B cell (primary cell): ENCODE results near the gene NOTCH1. TPM values are rescaled to one million over a fixed set of nuclear protein-coding genes. Genes with fewer than 3 reads are reported as not detected.

Experiments
- ATAC-seq: fragments of 200-7000 bp; cut with Tn5 transposase; one replicate; pipeline ENCODE4 v1.10.0; 2021; ENCODE audit warnings: low read depth, mild to moderate bottlenecking, moderate number of reproducible peaks, moderate library complexity
- CTCF ChIA-PET: fragments of 350-600 bp; sonication (Branson Sonifier 250); formaldehyde crosslinking; loops from one replicate; lab custom pipeline; 2021; ENCODE audit warnings: antibody characterized with exemption, inconsistent platforms; lab: Charles Lee
- POLR2A ChIA-PET: fragments of 350-600 bp; sonication (Branson Sonifier 250); formaldehyde crosslinking; loops from one replicate; lab custom pipeline; 2021; ENCODE audit warnings: antibody characterized with exemption; lab: Charles Lee
- DNase-seq: peaks from one replicate; pipeline ENCODE4 v3.0.0; 2013
- H2AFZ ChIP-seq: 2 replicates; pipeline ENCODE4 v1.6.1; 2012; ENCODE audit warnings: mild to moderate bottlenecking, low read depth, low read length; ENCODE audit not compliant: insufficient read depth, poor library complexity, severe bottlenecking
- H3K27ac ChIP-seq, 2 donors: 1 replicate in 1 of 2; 2 replicates in 1 of 2; pipeline ENCODE4 v1.5.1; 2012 to 2013; ENCODE audit warnings: low read length in 2 of 2, mild to moderate bottlenecking in 2 of 2, moderate library complexity in 1 of 2
- H3K27me3 ChIP-seq, 4 experiments: fragments of 200-600 bp in 1 of 4; sonication (generic) in 1 of 4; replicated peaks in 1 of 4; 1 replicate in 2 of 4; 2 replicates in 2 of 4; pipeline versions ENCODE4 v1.6.1 to v1.7.0; 2013 to 2016; ENCODE audit warnings: low read length in 3 of 4, mild to moderate bottlenecking in 2 of 4, mixed read lengths in 1 of 4, moderate library complexity in 1 of 4; ENCODE audit not compliant: insufficient read depth in 4 of 4, control insufficient read depth in 3 of 4; ENCODE audit errors: control extremely low read depth in 1 of 4
- H3K36me3 ChIP-seq, 2 experiments: replicated peaks in 1 of 2; 1 replicate in 1 of 2; 2 replicates in 1 of 2; pipeline versions ENCODE4 v1.6.1 to v1.7.1; 2013; ENCODE audit warnings: low read length in 1 of 2; ENCODE audit not compliant: insufficient read depth in 2 of 2, control insufficient read depth in 1 of 2; ENCODE audit errors: control extremely low read depth in 1 of 2, extremely low read depth in 1 of 2
- H3K4me1 ChIP-seq, 2 donors: fragments of 200-600 bp in 1 of 2; sonication (generic) in 1 of 2; 1 replicate in 1 of 2; 2 replicates in 1 of 2; pipeline versions ENCODE4 v1.5.1 to v1.6.1; 2013 to 2017; ENCODE audit warnings: low read length in 2 of 2; ENCODE audit not compliant: control insufficient read depth in 2 of 2, insufficient read depth in 2 of 2
- H3K4me2 ChIP-seq: replicated peaks from 2 replicates; pipeline ENCODE3; 2012; ENCODE audit warnings: mild to moderate bottlenecking, low read depth, low read length; ENCODE audit not compliant: poor library complexity, severe bottlenecking
- H3K4me3 ChIP-seq, 5 experiments: fragments of 200-600 bp in 1 of 5; sonication (generic) in 1 of 5; 1 replicate in 3 of 5; 2 replicates in 2 of 5; pipeline versions ENCODE4 v1.5.1 to v1.7.0; 2011 to 2016; ENCODE audit warnings: low read length in 4 of 5, mild to moderate bottlenecking in 4 of 5, low read depth in 2 of 5, control low read depth in 1 of 5, moderate library complexity in 1 of 5; ENCODE audit not compliant: insufficient read depth in 1 of 5; ENCODE audit errors: control extremely low read depth in 1 of 5, extremely low read depth in 1 of 5
- H3K79me2 ChIP-seq: fragments of 200-600 bp; sonication (generic); one replicate; pipeline ENCODE4 v1.6.0; 2016; ENCODE audit warnings: low read length; ENCODE audit not compliant: control insufficient read depth, insufficient read depth
- H3K9ac ChIP-seq: fragments of 200-600 bp; sonication (generic); 2 replicates; pipeline ENCODE4 v1.6.1; 2017; ENCODE audit warnings: mild to moderate bottlenecking, low read length, moderate library complexity
- H3K9me3 ChIP-seq, 3 donors: one replicate each; pipeline versions ENCODE4 v1.6.1 to v1.7.1; 2013; ENCODE audit warnings: low read length in 2 of 3; ENCODE audit not compliant: control insufficient read depth in 2 of 3, insufficient read depth in 1 of 3; ENCODE audit errors: control extremely low read depth in 1 of 3
- H4K20me1 ChIP-seq: 2 replicates; pipeline ENCODE4 v1.6.0; 2012; ENCODE audit warnings: mild to moderate bottlenecking, low read length; ENCODE audit not compliant: insufficient read depth, control insufficient read depth, poor library complexity, severe bottlenecking
- H3K27ac Mint-ChIP-seq: one replicate; pipeline ENCODE4 v1.8.0; 2021; ENCODE audit warnings: mixed read lengths
- H3K27me3 Mint-ChIP-seq: one replicate; pipeline ENCODE4 v1.8.0; 2021; ENCODE audit warnings: mixed read lengths
- H3K4me1 Mint-ChIP-seq: one replicate; pipeline ENCODE4 v1.8.0; 2021; ENCODE audit warnings: mixed read lengths
- H3K4me3 Mint-ChIP-seq: one replicate; pipeline ENCODE4 v1.8.0; 2021; ENCODE audit warnings: mixed read lengths
- H3K9me3 Mint-ChIP-seq: one replicate; pipeline ENCODE4 v1.8.0; 2022; ENCODE audit warnings: mixed read lengths; ENCODE audit not compliant: insufficient read depth
- CTCF ChIP-seq: fragments of 200-600 bp; IDR thresholded peaks from one replicate; pipeline ENCODE4 v1.8.0; 2022; ENCODE audit warnings: antibody characterized with exemption, mild to moderate bottlenecking
- EZH2 ChIP-seq: IDR thresholded peaks from 2 replicates; pipeline ENCODE4 v1.6.1; 2012; ENCODE audit warnings: borderline replicate concordance, low read depth, mild to moderate bottlenecking, moderate library complexity, low read length; ENCODE audit not compliant: insufficient read depth, poor library complexity, severe bottlenecking
- WGBS: methylation state at CpG from one replicate; pipeline ENCODE4 v1.1.5; 2013; ENCODE audit warnings: missing lambda C conversion rate; ENCODE audit not compliant: insufficient coverage; 5-methylcytosine and 5-hydroxymethylcytosine counted together
- intact Hi-C: fragments of 100-400 bp; cut with micrococcal nuclease; formaldehyde crosslinking; loops from one replicate; pipeline ENCODE4 v1.10.0; 2022
- polyA plus RNA-seq: library from polyadenylated mRNA; depleted of rRNA; stranded (reverse); fragments of >200 nt; gene quantifications from 2 replicates; pipeline ENCODE4 v1.2.3, GENCODE V29; 2012
- total RNA-seq, 2 donors: library from RNA; stranded (reverse); fragments of 120-200 nt in 1 of 2; gene quantifications; 1 replicate in 1 of 2; 2 replicates in 1 of 2; pipeline versions ENCODE4 v1.2.3 to v1.2.4, GENCODE V29; 2013 to 2022

The NOTCH1 gene
- total and polyA plus RNA-seq, 2 donors (not counting 1 experiment from before 2014, with no cell fraction given): 16.6 to 38.5 TPM

- WGBS: 96% methylated on average over 7 of the region's 8 CpGs
Observed at GRCh38 chr9:136493567-136493971, 52.3 kb downstream of the NOTCH1 start.

GRCh38 chr9:136492978-136493522 is 52.8 kb downstream of the NOTCH1 start:
- H3K79me2 ChIP-seq: no peaks in the 10 kb centered on the region

More at GRCh38 chr9:136493567-136493971, 52.3 kb downstream of the NOTCH1 start:
- ATAC-seq (no peak), DNase-seq (no peak)
- no peaks in the 10 kb centered on the region for H3K9me3 ChIP-seq
- POLR2A ChIA-PET: no interaction called here
- H3K79me2 ChIP-seq: no peaks in the 10 kb centered on the region
- H3K9me3 Mint-ChIP-seq: no peaks in the 10 kb centered on the region
- intact Hi-C loops: no loop called here
- CTCF ChIA-PET: no interaction called here
- H4K20me1 ChIP-seq: peaks cover 11% of the 10 kb centered on the region
- H2AFZ ChIP-seq: no peak overlapping the region
- H3K4me1 Mint-ChIP-seq: no peaks in the 10 kb centered on the region
- H3K27ac ChIP-seq: no peak overlapping the region
- peaks cover 0 to 20% of the 10 kb centered on the region in 2 experiments for H3K36me3 ChIP-seq
- H3K9ac ChIP-seq: no peak overlapping the region
- H3K4me3 ChIP-seq: no peak overlapping the region
- no peaks in the 10 kb centered on the region for H3K27me3 Mint-ChIP-seq
- no peak overlapping the region for H3K4me3 Mint-ChIP-seq
- H3K4me1 ChIP-seq: peaks cover 0 to 2% of the 10 kb centered on the region in 2 donors
- no peak overlapping the region for H3K27ac Mint-ChIP-seq
- H3K4me2 ChIP-seq: no peak overlapping the region
- peaks cover 0 to 2% (median 0%) of the 10 kb centered on the region in 4 experiments for H3K27me3 ChIP-seq
- TF ChIP-seq EZH2: no peak
- no peak for TF ChIP-seq CTCF

More at GRCh38 chr9:136492978-136493522, 52.8 kb downstream of the NOTCH1 start:
- Mint-ChIP-seq H3K4me3 (no peak overlapping the region), H3K4me1 (no peaks in the 10 kb centered on the region), H3K27ac (no peak overlapping the region), H3K27me3 (no peaks in the 10 kb centered on the region), H3K9me3 (no peaks in the 10 kb centered on the region)
- Histone ChIP-seq H3K9me3 (no peaks in the 10 kb centered on the region), H3K4me3 (no peak overlapping the region), H4K20me1 (peaks cover 7% of the 10 kb centered on the region), H3K9ac (no peak overlapping the region), H3K4me1 (peaks cover 0 to 5% of the 10 kb centered on the region in 2 donors), H3K36me3 (peaks cover 0 to 15% of the 10 kb centered on the region in 2 experiments), H3K4me2 (no peak overlapping the region), H3K27ac (no peak overlapping the region), H3K27me3 (peaks cover 0 to 6% (median 0%) of the 10 kb centered on the region in 4 experiments), H2AFZ (no peak overlapping the region)
- intact Hi-C loops: no loop called here
- 95% methylated on average over 26 of the region's 26 CpGs for WGBS
- DNase-seq (no peak), ATAC-seq (no peak)
- CTCF ChIA-PET: no interaction called here
- TF ChIP-seq EZH2: no peak
- no peak for TF ChIP-seq CTCF
- POLR2A ChIA-PET: no interaction called here
